A673 (cell line): Measurements from ENCODE around the gene GABRB1. TPM values are rescaled to one million over a fixed set of nuclear protein-coding genes. Genes with fewer than 3 reads are reported as not detected.

ENCODE experiments used
- BruUV-seq: library from RNA; stranded (reverse); fragments of 400-500 nt; replicated peaks from 2 replicates; lab custom pipeline; 2021; lab: Mats Ljungman, UMichigan
- CTCF ChIA-PET: fragments of 300-600 bp; sonication (Branson Sonifier 250); formaldehyde crosslinking; loops from one replicate; lab custom pipeline; 2022; ENCODE audit warnings: antibody characterized with exemption; lab: Charles Lee
- POLR2A ChIA-PET: fragments of 300-600 bp; sonication (Branson Sonifier 250); formaldehyde crosslinking; loops from one replicate; lab custom pipeline; 2022; ENCODE audit warnings: antibody characterized with exemption; ENCODE audit not compliant: low non-redundant PET; lab: Charles Lee
- DNase-seq: peaks from one replicate; pipeline ENCODE4 v3.0.0-alpha.2; 2015; ENCODE audit warnings: low spot score
- H3K27ac ChIP-seq: fragments of 200-600 bp; sonication (generic); 2 replicates; pipeline ENCODE4 v1.5.1; 2016; ENCODE audit warnings: mixed run types, low read depth, mild to moderate bottlenecking, mixed read lengths, antibody characterized with exemption, low read length; ENCODE audit not compliant: poor library complexity, severe bottlenecking
- H3K27me3 ChIP-seq: fragments of 200-600 bp; sonication (generic); replicated peaks from 2 replicates; pipeline ENCODE4 v1.6.1; 2017; ENCODE audit warnings: mixed run types, low read depth, mild to moderate bottlenecking, mixed read lengths, antibody characterized with exemption, low read length; ENCODE audit not compliant: insufficient read depth, poor library complexity
- H3K36me3 ChIP-seq: fragments of 200-600 bp; sonication (generic); 2 replicates; pipeline ENCODE4 v1.6.1; 2016; ENCODE audit warnings: mixed run types, mild to moderate bottlenecking, mixed read lengths, antibody characterized with exemption, low read length; ENCODE audit not compliant: insufficient read depth, poor library complexity, severe bottlenecking
- H3K4me1 ChIP-seq: fragments of 200-600 bp; sonication (generic); 2 replicates; pipeline ENCODE4 v1.6.1; 2017; ENCODE audit warnings: mixed run types, mild to moderate bottlenecking, mixed read lengths, antibody characterized with exemption, low read length; ENCODE audit not compliant: insufficient read depth, poor library complexity, severe bottlenecking
- H3K4me3 ChIP-seq: fragments of 200-600 bp; sonication (generic); 2 replicates; pipeline ENCODE4 v1.5.1; 2016; ENCODE audit warnings: low read depth, mixed run types, mild to moderate bottlenecking, mixed read lengths, low read length; ENCODE audit not compliant: poor library complexity, severe bottlenecking
- H3K9me3 ChIP-seq: fragments of 200-600 bp; sonication (generic); 2 replicates; pipeline ENCODE4 v1.6.1; 2016; ENCODE audit warnings: mixed run types, low read depth, mild to moderate bottlenecking, mixed read lengths, antibody characterized with exemption, low read length; ENCODE audit not compliant: poor library complexity, severe bottlenecking
- EZH2 ChIP-seq: fragments of 200-600 bp; sonication (generic); IDR thresholded peaks from 2 replicates; pipeline ENCODE4 v1.6.1; 2017; ENCODE audit warnings: borderline replicate concordance, low read depth, mild to moderate bottlenecking, mixed read lengths, antibody characterized with exemption, low read length; ENCODE audit not compliant: poor library complexity, severe bottlenecking
- intact Hi-C: fragments of 100-400 bp; cut with micrococcal nuclease; formaldehyde crosslinking; loops from one replicate; pipeline ENCODE4 v1.10.0; 2022; ENCODE audit not compliant: unreplicated experiment
- total RNA-seq: library from RNA; stranded (reverse); gene quantifications from 2 replicates; pipeline ENCODE4 v1.2.3, GENCODE V29; 2021
- TF ChIP-seq, protein P1 (sequence below): fragments of 300-800, 200-600 bp; sonication (generic); conservative IDR thresholded peaks from 2 replicates; pipeline ENCODE4 v1.5.1; 2017; ENCODE audit warnings: low read depth, mild to moderate bottlenecking, antibody characterized with exemption, low read length, moderate library complexity, mixed read lengths

Gene GABRB1
- total RNA-seq, 1 experiment from 2014 or later: 1.0 TPM

- no peak for TF ChIP-seq EZH2
- TF ChIP-seq, protein P1, sequence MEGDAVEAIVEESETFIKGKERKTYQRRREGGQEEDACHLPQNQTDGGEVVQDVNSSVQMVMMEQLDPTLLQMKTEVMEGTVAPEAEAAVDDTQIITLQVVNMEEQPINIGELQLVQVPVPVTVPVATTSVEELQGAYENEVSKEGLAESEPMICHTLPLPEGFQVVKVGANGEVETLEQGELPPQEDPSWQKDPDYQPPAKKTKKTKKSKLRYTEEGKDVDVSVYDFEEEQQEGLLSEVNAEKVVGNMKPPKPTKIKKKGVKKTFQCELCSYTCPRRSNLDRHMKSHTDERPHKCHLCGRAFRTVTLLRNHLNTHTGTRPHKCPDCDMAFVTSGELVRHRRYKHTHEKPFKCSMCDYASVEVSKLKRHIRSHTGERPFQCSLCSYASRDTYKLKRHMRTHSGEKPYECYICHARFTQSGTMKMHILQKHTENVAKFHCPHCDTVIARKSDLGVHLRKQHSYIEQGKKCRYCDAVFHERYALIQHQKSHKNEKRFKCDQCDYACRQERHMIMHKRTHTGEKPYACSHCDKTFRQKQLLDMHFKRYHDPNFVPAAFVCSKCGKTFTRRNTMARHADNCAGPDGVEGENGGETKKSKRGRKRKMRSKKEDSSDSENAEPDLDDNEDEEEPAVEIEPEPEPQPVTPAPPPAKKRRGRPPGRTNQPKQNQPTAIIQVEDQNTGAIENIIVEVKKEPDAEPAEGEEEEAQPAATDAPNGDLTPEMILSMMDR: no peak
- Histone ChIP-seq H3K27me3 (no peaks in the 10 kb centered on the region), H3K27ac (no peak overlapping the region), H3K4me3 (no peak overlapping the region), H3K36me3 (no peaks in the 10 kb centered on the region), H3K4me1 (no peaks in the 10 kb centered on the region), H3K9me3 (no peaks in the 10 kb centered on the region)
- ChIA-PET CTCF (no interaction called here), POLR2A (no interaction called here)
- BruUV-seq: no TSS peak
- intact Hi-C loops: no loop called here
- DNase-seq: no peak
Observed at GRCh38 chr4:47386561-47387235, 355.3 kb downstream of the GABRB1 start.

- Histone ChIP-seq H3K27me3 (no peaks in the 10 kb centered on the region), H3K4me1 (no peaks in the 10 kb centered on the region), H3K36me3 (no peaks in the 10 kb centered on the region), H3K9me3 (no peaks in the 10 kb centered on the region), H3K4me3 (no peak overlapping the region), H3K27ac (no peak overlapping the region)
- no TSS peak for BruUV-seq
- CTCF ChIA-PET: interaction anchor here (1.5 kb wide), 1 partner anchor 458 kb away, joined by 3 read pairs; no protein-coding TSS in a partner anchor
- DNase-seq: peak; percentile 30
- POLR2A ChIA-PET: no interaction called here
- intact Hi-C loops: loop anchor here (5.0 kb wide), 1 partner anchor 172 kb away; no protein-coding TSS in a partner anchor
- TF ChIP-seq, protein P1: no peak
- no peak for TF ChIP-seq EZH2
Observed at GRCh38 chr4:47390428-47391125, 359.2 kb downstream of the GABRB1 start.

DNA sequence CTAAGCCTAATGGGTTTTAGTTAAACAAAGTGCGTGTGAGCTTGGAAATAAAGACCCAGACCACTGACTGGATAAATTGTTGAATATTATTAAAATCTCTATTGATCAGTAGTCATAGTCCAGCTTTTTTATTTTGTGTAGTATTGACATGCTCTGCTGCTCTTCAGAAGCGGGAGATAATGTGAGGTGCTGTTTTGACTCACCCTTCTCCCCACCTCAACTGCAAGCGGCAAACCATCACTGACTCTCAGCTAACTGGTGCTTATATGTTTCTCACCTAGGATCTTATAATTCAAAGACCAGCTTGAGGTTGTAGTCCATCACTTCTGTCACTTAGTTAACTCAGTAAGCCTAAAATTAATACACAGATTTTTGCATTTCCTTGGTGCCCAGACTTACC, 359.9 kb downstream of the GABRB1 start:
- Histone ChIP-seq H3K27ac (no peak overlapping the region), H3K4me3 (no peak overlapping the region), H3K27me3 (no peaks in the 10 kb centered on the region), H3K36me3 (no peaks in the 10 kb centered on the region), H3K9me3 (no peaks in the 10 kb centered on the region), H3K4me1 (no peaks in the 10 kb centered on the region)
- CTCF ChIA-PET: interaction anchor here (1.5 kb wide), 1 partner anchor 459 kb away, joined by 3 read pairs; no protein-coding TSS in a partner anchor
- no peak for TF ChIP-seq EZH2
- TF ChIP-seq, protein P1: no peak
- no peak for DNase-seq
- intact Hi-C loops: loop anchor here (5.0 kb wide), 1 partner anchor 171 kb away; no protein-coding TSS in a partner anchor
- POLR2A ChIA-PET: no interaction called here
- BruUV-seq: no TSS peak
